Measurements from ENCODE around the gene LIPC.

LIPC gene

GRCh38 chr15:58490086-58490887, 58.5 kb downstream of the LIPC start:
- Histone ChIP-seq H3K27ac (ENCODE audit: insufficient read depth, low read length, poor library complexity, severe bottlenecking) (no peak overlapping the region), H3K9me3 (ENCODE audit: control insufficient read depth, low read length) (no peaks in the 10 kb centered on the region), H3K36me3 (ENCODE audit: control insufficient read depth, insufficient read depth, low read length) (no peaks in the 10 kb centered on the region), H3K4me1 (ENCODE audit: control insufficient read depth, insufficient read depth, low read length, poor library complexity, severe bottlenecking) (peaks cover 24% of the 10 kb centered on the region), H3K4me3 (ENCODE audit: insufficient read depth, low read depth, low read length, poor library complexity, severe bottlenecking) (no peak overlapping the region), H3K27me3 (replicated peaks; ENCODE audit: control insufficient read depth, insufficient read depth, low read length, poor library complexity, severe bottlenecking) (no peaks in the 10 kb centered on the region)
- DNase-seq = no peak

- H3K36me3 ChIP-seq (ENCODE audit: control insufficient read depth, insufficient read depth, low read length) = no peaks in the 10 kb centered on the region
- no peaks in the 10 kb centered on the region for H3K27me3 ChIP-seq (replicated peaks; ENCODE audit: control insufficient read depth, insufficient read depth, low read length, poor library complexity, severe bottlenecking)
- H3K9me3 ChIP-seq (ENCODE audit: control insufficient read depth, low read length) = no peaks in the 10 kb centered on the region
- no peak for DNase-seq
- peaks cover 17% of the 10 kb centered on the region for H3K4me1 ChIP-seq (ENCODE audit: control insufficient read depth, insufficient read depth, low read length, poor library complexity, severe bottlenecking)
- no peak overlapping the region for H3K4me3 ChIP-seq (ENCODE audit: insufficient read depth, low read depth, low read length, poor library complexity, severe bottlenecking)
- no peak overlapping the region for H3K27ac ChIP-seq (ENCODE audit: insufficient read depth, low read length, poor library complexity, severe bottlenecking)
These were observed 59.2 kb downstream of the LIPC start for GRCh38 chr15:58490888-58491473.

GRCh38 chr15:58491499-58492202, 59.9 kb downstream of the LIPC start:
- Histone ChIP-seq H3K27me3 (replicated peaks; ENCODE audit: control insufficient read depth, insufficient read depth, low read length, poor library complexity, severe bottlenecking) (no peaks in the 10 kb centered on the region), H3K36me3 (ENCODE audit: control insufficient read depth, insufficient read depth, low read length) (no peaks in the 10 kb centered on the region), H3K4me3 (ENCODE audit: insufficient read depth, low read depth, low read length, poor library complexity, severe bottlenecking) (no peak overlapping the region), H3K9me3 (ENCODE audit: control insufficient read depth, low read length) (no peaks in the 10 kb centered on the region), H3K4me1 (ENCODE audit: control insufficient read depth, insufficient read depth, low read length, poor library complexity, severe bottlenecking) (peaks cover 15% of the 10 kb centered on the region), H3K27ac (ENCODE audit: insufficient read depth, low read length, poor library complexity, severe bottlenecking) (no peak overlapping the region)
- no peak for DNase-seq

GRCh38 chr15:58492661-58493397, 61.0 kb downstream of the LIPC start:
- Histone ChIP-seq H3K27me3 (replicated peaks; ENCODE audit: control insufficient read depth, insufficient read depth, low read length, poor library complexity, severe bottlenecking) (no peaks in the 10 kb centered on the region), H3K4me3 (ENCODE audit: insufficient read depth, low read depth, low read length, poor library complexity, severe bottlenecking) (no peak overlapping the region), H3K9me3 (ENCODE audit: control insufficient read depth, low read length) (no peaks in the 10 kb centered on the region), H3K36me3 (ENCODE audit: control insufficient read depth, insufficient read depth, low read length) (no peaks in the 10 kb centered on the region), H3K27ac (ENCODE audit: insufficient read depth, low read length, poor library complexity, severe bottlenecking) (no peak overlapping the region), H3K4me1 (ENCODE audit: control insufficient read depth, insufficient read depth, low read length, poor library complexity, severe bottlenecking) (peaks cover 4% of the 10 kb centered on the region)
- DNase-seq = no peak

- Histone ChIP-seq H3K4me1 (ENCODE audit: control insufficient read depth, insufficient read depth, low read length, poor library complexity, severe bottlenecking) (peaks cover 4% of the 10 kb centered on the region), H3K36me3 (ENCODE audit: control insufficient read depth, insufficient read depth, low read length) (no peaks in the 10 kb centered on the region), H3K27me3 (replicated peaks; ENCODE audit: control insufficient read depth, insufficient read depth, low read length, poor library complexity, severe bottlenecking) (no peaks in the 10 kb centered on the region), H3K9me3 (ENCODE audit: control insufficient read depth, low read length) (no peaks in the 10 kb centered on the region), H3K4me3 (ENCODE audit: insufficient read depth, low read depth, low read length, poor library complexity, severe bottlenecking) (no peak overlapping the region), H3K27ac (ENCODE audit: insufficient read depth, low read length, poor library complexity, severe bottlenecking) (no peak overlapping the region)
- no peak for DNase-seq
These were observed 62.8 kb downstream of the LIPC start for GRCh38 chr15:58494567-58494966.

GRCh38 chr15:58495891-58496408, 64.2 kb downstream of the LIPC start:
- Histone ChIP-seq H3K4me3 (ENCODE audit: insufficient read depth, low read depth, low read length, poor library complexity, severe bottlenecking) (no peak overlapping the region), H3K4me1 (ENCODE audit: control insufficient read depth, insufficient read depth, low read length, poor library complexity, severe bottlenecking) (peaks cover 4% of the 10 kb centered on the region), H3K9me3 (ENCODE audit: control insufficient read depth, low read length) (no peaks in the 10 kb centered on the region), H3K36me3 (ENCODE audit: control insufficient read depth, insufficient read depth, low read length) (no peaks in the 10 kb centered on the region), H3K27ac (ENCODE audit: insufficient read depth, low read length, poor library complexity, severe bottlenecking) (no peak overlapping the region), H3K27me3 (replicated peaks; ENCODE audit: control insufficient read depth, insufficient read depth, low read length, poor library complexity, severe bottlenecking) (no peaks in the 10 kb centered on the region)
- no peak for DNase-seq

GRCh38 chr15:58497046-58497785, 65.4 kb downstream of the LIPC start:
- Histone ChIP-seq H3K27ac (ENCODE audit: insufficient read depth, low read length, poor library complexity, severe bottlenecking) (no peak overlapping the region), H3K4me3 (ENCODE audit: insufficient read depth, low read depth, low read length, poor library complexity, severe bottlenecking) (no peak overlapping the region), H3K36me3 (ENCODE audit: control insufficient read depth, insufficient read depth, low read length) (no peaks in the 10 kb centered on the region), H3K27me3 (replicated peaks; ENCODE audit: control insufficient read depth, insufficient read depth, low read length, poor library complexity, severe bottlenecking) (no peaks in the 10 kb centered on the region), H3K9me3 (ENCODE audit: control insufficient read depth, low read length) (no peaks in the 10 kb centered on the region), H3K4me1 (ENCODE audit: control insufficient read depth, insufficient read depth, low read length, poor library complexity, severe bottlenecking) (peaks cover 4% of the 10 kb centered on the region)
- DNase-seq = no peak

GRCh38 chr15:58498821-58499580, 67.2 kb downstream of the LIPC start:
- Histone ChIP-seq H3K4me1 (ENCODE audit: control insufficient read depth, insufficient read depth, low read length, poor library complexity, severe bottlenecking) (peaks cover 4% of the 10 kb centered on the region), H3K36me3 (ENCODE audit: control insufficient read depth, insufficient read depth, low read length) (no peaks in the 10 kb centered on the region), H3K27me3 (replicated peaks; ENCODE audit: control insufficient read depth, insufficient read depth, low read length, poor library complexity, severe bottlenecking) (no peaks in the 10 kb centered on the region), H3K4me3 (ENCODE audit: insufficient read depth, low read depth, low read length, poor library complexity, severe bottlenecking) (no peak overlapping the region), H3K9me3 (ENCODE audit: control insufficient read depth, low read length) (no peaks in the 10 kb centered on the region), H3K27ac (ENCODE audit: insufficient read depth, low read length, poor library complexity, severe bottlenecking) (no peak overlapping the region)
- no peak for DNase-seq

- no peaks in the 10 kb centered on the region for H3K9me3 ChIP-seq (ENCODE audit: control insufficient read depth, low read length)
- H3K4me1 ChIP-seq (ENCODE audit: control insufficient read depth, insufficient read depth, low read length, poor library complexity, severe bottlenecking) = peaks cover 8% of the 10 kb centered on the region
- H3K27me3 ChIP-seq (replicated peaks; ENCODE audit: control insufficient read depth, insufficient read depth, low read length, poor library complexity, severe bottlenecking) = no peaks in the 10 kb centered on the region
- H3K27ac ChIP-seq (ENCODE audit: insufficient read depth, low read length, poor library complexity, severe bottlenecking) = no peak overlapping the region
- no peaks in the 10 kb centered on the region for H3K36me3 ChIP-seq (ENCODE audit: control insufficient read depth, insufficient read depth, low read length)
- no peak overlapping the region for H3K4me3 ChIP-seq (ENCODE audit: insufficient read depth, low read depth, low read length, poor library complexity, severe bottlenecking)
- no peak for DNase-seq
These were observed 69.2 kb downstream of the LIPC start for GRCh38 chr15:58501006-58501405.

All from effector memory CD4-positive, alpha-beta T cell (primary cell).